A673 (cell line): ENCODE results near the gene VSTM4.

Experiments used
- EZH2 ChIP-seq: fragments of 200-600 bp; sonication (generic); IDR thresholded peaks from 2 replicates; pipeline ENCODE4 v1.6.1; 2017; ENCODE audit warnings: borderline replicate concordance, low read depth, mild to moderate bottlenecking, mixed read lengths, antibody characterized with exemption, low read length; ENCODE audit not compliant: poor library complexity, severe bottlenecking
- TF ChIP-seq, protein P1 (sequence below): fragments of 300-800, 200-600 bp; sonication (generic); conservative IDR thresholded peaks from 2 replicates; pipeline ENCODE4 v1.5.1; 2017; ENCODE audit warnings: low read depth, mild to moderate bottlenecking, antibody characterized with exemption, low read length, moderate library complexity, mixed read lengths

DNA sequence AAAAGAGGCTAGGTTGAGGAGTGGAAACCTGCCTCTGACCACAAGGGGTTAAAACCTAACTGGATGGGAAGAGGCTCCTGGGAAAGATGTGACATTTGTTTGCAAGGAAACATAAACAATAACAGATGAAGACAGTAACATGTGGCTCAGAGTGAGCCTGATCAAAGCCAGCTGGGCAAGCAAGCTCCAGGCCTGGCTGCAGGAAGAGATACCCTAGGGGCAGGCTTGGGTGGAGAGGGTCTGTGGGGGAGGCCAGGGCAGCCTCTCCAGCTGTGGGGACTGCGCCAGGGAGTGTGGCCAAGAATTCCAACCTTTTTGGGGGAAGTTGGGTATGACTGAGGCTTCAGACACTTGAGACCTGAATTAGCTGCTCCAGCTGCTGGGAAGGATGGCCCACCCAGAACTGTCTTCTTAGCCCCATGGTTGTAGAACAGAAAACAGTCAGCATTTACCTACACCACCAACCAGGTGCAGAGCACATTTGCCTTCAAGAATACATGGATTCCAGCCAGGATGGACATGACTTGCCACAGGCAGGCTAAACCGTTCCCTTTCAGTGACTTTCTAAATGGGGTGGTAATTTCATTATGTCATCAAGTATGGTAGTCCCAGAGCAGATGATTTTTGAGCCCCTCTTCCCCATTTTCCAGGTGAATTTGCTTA, 28.9 kb upstream of the VSTM4 start:
- TF ChIP-seq, protein P1, sequence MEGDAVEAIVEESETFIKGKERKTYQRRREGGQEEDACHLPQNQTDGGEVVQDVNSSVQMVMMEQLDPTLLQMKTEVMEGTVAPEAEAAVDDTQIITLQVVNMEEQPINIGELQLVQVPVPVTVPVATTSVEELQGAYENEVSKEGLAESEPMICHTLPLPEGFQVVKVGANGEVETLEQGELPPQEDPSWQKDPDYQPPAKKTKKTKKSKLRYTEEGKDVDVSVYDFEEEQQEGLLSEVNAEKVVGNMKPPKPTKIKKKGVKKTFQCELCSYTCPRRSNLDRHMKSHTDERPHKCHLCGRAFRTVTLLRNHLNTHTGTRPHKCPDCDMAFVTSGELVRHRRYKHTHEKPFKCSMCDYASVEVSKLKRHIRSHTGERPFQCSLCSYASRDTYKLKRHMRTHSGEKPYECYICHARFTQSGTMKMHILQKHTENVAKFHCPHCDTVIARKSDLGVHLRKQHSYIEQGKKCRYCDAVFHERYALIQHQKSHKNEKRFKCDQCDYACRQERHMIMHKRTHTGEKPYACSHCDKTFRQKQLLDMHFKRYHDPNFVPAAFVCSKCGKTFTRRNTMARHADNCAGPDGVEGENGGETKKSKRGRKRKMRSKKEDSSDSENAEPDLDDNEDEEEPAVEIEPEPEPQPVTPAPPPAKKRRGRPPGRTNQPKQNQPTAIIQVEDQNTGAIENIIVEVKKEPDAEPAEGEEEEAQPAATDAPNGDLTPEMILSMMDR: no peak
- TF ChIP-seq EZH2: no peak
